GM18858 (cell line): ENCODE measurements around the gene FABP2.
A peak's percentile ranks its signal among the peaks of the same experiment; 100 is the strongest.
"Not testable (repeated sequence)": the region's sequence is repeated elsewhere in the genome, so short reads cannot be mapped to it uniquely, and the experiment has no call there.

Experiments
- ATAC-seq: cut with Tn5 transposase; IDR thresholded peaks from one replicate; pipeline ENCODE4 v1.9.1; 2021; ENCODE audit not compliant: unreplicated experiment

The FABP2 gene

GRCh38 chr4:119321921-119322687 is at the start of gene FABP2:
TSS of gene FABP2 (minus strand) at chr4:119322138. CDS start at chr4:119322102, 36 bp downstream.
- ATAC-seq, result no peak

- ATAC-seq, result not testable (repeated sequence)
Observed at GRCh38 chr4:119370951-119371683, 49.2 kb upstream of the FABP2 start.

- ATAC-seq, result peak; percentile 97
Observed at GRCh38 chr4:119370392-119370791, 48.5 kb upstream of the FABP2 start.

GRCh38 chr4:119366802-119367201 is 44.9 kb upstream of the FABP2 start:
- ATAC-seq, result not testable (repeated sequence)

GRCh38 chr4:119364203-119364602 is 42.3 kb upstream of the FABP2 start:
- not testable (repeated sequence) for ATAC-seq

GRCh38 chr4:119363372-119363771 is 41.4 kb upstream of the FABP2 start:
- not testable (repeated sequence) for ATAC-seq

GRCh38 chr4:119362413-119362812 is 40.5 kb upstream of the FABP2 start:
- not testable (repeated sequence) for ATAC-seq

- not testable (repeated sequence) for ATAC-seq
Observed at GRCh38 chr4:119359873-119360272, 37.9 kb upstream of the FABP2 start.

GRCh38 chr4:119356796-119357195 is 34.9 kb upstream of the FABP2 start:
- ATAC-seq, result not testable (repeated sequence)

GRCh38 chr4:119356041-119356440 is 34.1 kb upstream of the FABP2 start:
- ATAC-seq, result not testable (repeated sequence)

GRCh38 chr4:119353364-119353763 is 31.4 kb upstream of the FABP2 start:
- peak; percentile 57 for ATAC-seq

GRCh38 chr4:119348169-119348568 is 26.2 kb upstream of the FABP2 start:
- ATAC-seq, result not testable (repeated sequence)

GRCh38 chr4:119343293-119343692 is 21.4 kb upstream of the FABP2 start:
- ATAC-seq, result not testable (repeated sequence)

- not testable (repeated sequence) for ATAC-seq
Observed at GRCh38 chr4:119339895-119340294, 18.0 kb upstream of the FABP2 start.

- no peak for ATAC-seq
Observed at GRCh38 chr4:119337010-119337409, 15.1 kb upstream of the FABP2 start.

GRCh38 chr4:119336332-119336979 is 14.5 kb upstream of the FABP2 start:
- not testable (repeated sequence) for ATAC-seq

GRCh38 chr4:119329835-119330620 is 8.1 kb upstream of the FABP2 start:
- ATAC-seq, result no peak

- ATAC-seq, result no peak
Observed at GRCh38 chr4:119328695-119329094, 6.8 kb upstream of the FABP2 start.

GRCh38 chr4:119317990-119318389 is 3.9 kb downstream of the FABP2 start:
- ATAC-seq, result no peak

GRCh38 chr4:119315036-119315435 is 6.9 kb downstream of the FABP2 start:
- no peak for ATAC-seq

GRCh38 chr4:119314356-119314755 is 7.6 kb downstream of the FABP2 start:
- peak; percentile 58 for ATAC-seq
